22Rv1 (cell line): ENCODE measurements around the gene FGF11.

Experiments used
- ZFX ChIP-seq: fragments of 450-650 bp; IDR thresholded peaks from 2 replicates; pipeline ENCODE4 v1.6.1; 2017; ENCODE audit warnings: antibody characterized with exemption, borderline replicate concordance
- TF ChIP-seq, protein P1 (sequence below): fragments of 450-650 bp; IDR thresholded peaks from 2 replicates; pipeline ENCODE4 v1.5.1; 2017; ENCODE audit warnings: mild to moderate bottlenecking

DNA sequence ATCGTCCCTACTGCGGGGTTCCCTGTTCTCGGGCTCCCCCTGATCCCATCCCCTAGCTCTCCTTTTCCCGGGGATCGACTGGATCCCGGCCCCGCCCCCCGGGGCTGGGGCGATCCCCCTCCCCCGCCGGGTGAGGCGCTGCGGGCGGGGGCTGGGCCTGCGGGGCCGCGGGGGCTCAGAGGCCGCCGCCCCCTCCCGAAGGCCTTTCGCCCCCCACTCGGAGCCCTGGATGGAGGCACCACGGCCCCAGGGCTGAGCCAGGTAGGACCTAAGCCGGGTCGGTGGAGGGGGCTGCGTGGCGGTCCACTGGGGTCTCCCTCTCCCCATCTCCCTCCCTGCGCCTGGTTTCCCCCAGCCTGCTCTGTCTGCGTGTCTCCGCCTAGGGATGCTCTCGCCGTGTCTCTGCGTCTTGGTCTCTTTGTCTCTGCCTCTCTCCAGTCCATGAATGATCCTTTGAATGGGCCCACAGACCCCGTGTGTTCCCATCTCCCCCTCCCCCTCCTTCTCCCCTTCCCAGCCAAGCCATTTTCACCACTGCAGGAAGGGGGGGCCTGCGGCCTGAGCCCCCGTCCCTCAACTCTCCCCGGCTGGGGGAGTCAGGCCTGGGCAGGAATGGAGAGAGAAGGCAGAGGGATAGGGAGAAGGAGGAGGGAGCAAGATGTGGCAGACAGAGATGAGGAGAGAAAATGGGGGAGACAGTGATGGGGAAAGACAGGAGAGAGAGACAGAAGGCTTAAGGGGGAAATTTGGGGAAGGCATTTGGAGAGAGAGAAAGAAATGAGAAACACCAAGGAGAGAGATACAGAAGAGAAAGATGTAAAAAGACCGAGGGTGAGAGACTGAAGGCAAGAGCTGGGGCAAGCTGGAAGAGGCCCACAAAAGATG, 33.7 kb upstream of the FGF11 start:
- TF ChIP-seq, protein P1, sequence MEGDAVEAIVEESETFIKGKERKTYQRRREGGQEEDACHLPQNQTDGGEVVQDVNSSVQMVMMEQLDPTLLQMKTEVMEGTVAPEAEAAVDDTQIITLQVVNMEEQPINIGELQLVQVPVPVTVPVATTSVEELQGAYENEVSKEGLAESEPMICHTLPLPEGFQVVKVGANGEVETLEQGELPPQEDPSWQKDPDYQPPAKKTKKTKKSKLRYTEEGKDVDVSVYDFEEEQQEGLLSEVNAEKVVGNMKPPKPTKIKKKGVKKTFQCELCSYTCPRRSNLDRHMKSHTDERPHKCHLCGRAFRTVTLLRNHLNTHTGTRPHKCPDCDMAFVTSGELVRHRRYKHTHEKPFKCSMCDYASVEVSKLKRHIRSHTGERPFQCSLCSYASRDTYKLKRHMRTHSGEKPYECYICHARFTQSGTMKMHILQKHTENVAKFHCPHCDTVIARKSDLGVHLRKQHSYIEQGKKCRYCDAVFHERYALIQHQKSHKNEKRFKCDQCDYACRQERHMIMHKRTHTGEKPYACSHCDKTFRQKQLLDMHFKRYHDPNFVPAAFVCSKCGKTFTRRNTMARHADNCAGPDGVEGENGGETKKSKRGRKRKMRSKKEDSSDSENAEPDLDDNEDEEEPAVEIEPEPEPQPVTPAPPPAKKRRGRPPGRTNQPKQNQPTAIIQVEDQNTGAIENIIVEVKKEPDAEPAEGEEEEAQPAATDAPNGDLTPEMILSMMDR, result no peak
- no peak for TF ChIP-seq ZFX
